Activated T-cell treated with anti-CD3 and anti-CD28 coated beads, Interleukin-2, amount 50 U/mL, for 1 hour (primary cell): ENCODE measurements around the gene OGDHL.
A peak's percentile ranks its signal among the peaks of the same experiment; 100 is the strongest.
"Not testable (repeated sequence)": the region's sequence is repeated elsewhere in the genome, so short reads cannot be mapped to it uniquely, and the experiment has no call there.

ENCODE experiments used
- DNase-seq: peaks from one replicate; pipeline ENCODE4 v3.0.0-alpha.2; 2020

OGDHL gene

DNA sequence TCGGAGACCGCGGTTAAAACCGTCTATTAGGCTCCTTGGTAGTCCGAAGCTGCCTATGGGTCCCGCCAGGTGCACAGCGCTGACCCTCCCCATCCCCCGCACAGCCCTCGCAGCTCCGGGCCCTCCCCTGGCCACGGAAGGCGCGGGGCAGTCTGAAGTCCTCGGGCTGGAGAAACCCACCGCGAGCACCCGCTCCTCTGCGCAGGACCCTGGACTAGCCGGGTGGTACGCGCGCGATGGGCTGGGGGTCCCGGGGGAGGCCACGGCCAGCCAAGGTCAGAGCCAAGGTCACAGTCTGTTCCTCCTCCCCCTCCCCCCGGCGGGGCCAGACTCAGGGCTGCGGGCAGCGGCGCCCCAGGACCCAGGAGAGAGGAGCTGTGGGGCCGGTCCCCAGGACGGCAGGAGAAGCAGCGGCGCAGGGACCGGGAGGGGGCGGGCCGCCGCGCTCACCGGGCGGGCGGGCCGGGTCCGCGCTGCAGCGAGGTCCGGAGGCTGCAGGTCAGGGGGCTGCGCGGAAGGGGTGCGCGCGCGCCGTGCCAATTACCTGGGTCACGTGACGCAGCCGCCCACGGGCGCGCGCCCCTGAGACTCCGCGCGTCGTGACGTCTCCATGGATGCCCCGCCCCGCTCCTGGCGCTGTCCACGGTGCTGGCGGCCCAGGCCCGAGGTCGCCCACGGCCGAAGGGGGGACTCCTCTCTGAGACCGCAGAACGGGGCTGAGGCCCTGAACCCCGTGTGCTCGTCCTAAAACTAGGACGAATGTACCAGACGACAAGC lies at the start of gene OGDHL:
OGDHL (minus strand) TSS at position 535 of the 777 bp plus-strand sequence. CDS start 3,731 bp downstream, outside the sequence.
- DNase-seq, result peak; percentile 37

DNA sequence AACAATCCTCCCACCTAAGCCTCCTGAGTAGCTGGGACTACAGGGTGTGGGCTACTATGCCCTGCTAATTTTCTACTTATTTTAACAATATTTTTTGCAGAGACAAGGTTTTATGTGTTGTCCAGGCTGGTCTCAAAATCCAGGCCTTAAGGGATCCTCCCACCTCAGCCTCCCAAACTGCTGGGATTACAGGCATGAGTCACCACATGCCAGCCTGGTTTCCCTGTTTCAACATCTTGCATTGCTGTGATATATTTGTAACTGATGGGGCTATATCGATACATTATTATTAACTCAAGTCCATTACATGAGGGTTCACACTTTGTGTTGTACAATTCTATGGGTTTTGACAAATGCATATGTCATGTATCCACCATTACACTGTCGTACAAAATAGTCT lies 41.9 kb upstream of the OGDHL start:
- DNase-seq, result no peak

DNA sequence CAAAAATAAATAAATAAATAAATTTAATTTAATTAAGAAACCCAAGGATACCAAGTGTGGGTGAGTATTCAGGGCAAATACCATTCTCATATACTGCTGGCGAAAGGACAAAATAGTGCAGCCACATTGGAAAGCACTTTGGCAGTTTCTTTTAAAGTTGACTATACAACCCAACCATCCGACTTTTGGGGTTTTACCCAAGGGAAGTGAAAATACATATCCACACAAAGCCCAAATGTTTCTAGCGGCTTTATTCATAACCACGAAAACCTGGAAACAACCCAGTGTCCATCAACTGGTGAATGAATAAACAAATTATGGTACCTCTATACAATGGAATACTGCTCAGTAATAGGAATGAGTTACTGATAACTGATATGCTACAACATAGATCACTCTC lies 36.2 kb upstream of the OGDHL start:
- DNase-seq, result no peak

DNA sequence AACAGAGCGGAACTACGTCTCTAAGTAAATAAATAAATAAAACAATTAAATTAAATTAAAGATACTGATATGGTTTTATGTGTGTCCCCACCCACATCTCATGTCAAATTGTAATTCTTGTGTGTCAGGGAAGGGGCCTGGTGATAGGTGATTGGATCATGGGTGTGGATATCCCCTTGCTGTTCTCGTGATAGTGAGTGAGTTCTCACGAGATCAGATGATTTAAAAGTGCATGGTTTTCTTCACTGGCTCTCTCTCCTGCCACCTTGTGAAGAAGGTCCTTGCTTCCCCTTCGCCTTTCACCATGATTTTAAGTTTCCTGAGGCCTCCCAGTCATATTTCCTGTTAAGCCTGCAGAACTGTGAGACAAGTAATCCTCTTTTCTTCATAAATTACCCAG lies 29.0 kb upstream of the OGDHL start:
- DNase-seq, result no peak

DNA sequence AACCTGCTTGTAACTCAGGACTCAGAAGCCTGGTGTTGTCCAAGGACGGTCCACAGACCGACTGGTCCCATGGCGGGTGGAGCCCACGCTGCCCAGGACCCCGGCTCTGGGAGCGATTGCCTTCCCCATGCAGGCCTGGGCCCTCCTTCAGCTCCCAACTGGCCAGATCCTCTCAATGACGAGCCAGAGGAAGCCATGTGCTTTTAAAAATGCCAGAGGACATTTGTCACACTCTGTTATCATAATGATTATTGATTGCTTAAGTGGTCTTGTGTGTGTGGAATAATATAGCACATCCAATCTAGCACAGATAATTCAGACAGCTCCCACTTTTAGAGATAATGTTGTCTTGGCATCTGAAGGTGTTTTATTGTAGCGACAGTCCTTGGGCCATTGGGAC lies 22.6 kb upstream of the OGDHL start:
- DNase-seq, result no peak

DNA sequence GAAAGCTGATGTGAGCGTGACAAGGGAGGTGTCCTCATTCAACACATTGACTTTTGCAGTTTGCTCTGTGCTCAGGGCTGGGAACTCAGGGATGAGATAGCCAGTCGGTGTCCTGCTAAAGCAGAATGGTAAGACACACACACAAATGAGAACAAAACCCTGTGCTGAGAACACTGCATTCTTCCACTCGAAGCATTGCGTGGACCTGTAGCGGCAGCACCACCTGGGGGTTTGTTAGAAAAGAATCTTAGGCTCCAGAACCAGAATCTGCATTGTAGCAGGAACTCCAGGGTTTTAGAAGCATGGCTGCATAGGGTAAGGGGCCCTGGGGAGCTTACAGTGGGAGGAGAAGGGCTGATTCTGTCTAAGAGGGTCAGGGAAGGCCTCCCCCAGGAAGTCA lies 21.5 kb upstream of the OGDHL start:
- no peak for DNase-seq

DNA sequence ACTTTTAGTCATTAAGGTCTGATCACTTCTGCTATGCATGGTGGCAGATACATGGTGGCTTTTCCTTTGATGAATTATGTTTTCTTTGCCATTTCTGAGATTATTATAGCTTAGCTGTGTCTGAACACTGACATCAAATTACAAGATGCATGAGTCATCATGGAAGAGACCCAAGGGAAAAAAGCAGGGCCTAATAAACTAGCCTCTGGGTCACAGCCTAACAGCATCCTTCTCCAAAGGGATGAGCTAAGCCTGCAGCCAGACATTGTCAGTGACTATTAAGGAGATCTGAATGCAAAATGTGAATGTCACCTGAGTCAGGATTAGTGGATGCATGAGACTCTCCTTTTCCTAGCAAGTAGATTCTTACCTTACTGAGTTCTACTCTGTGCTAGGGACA lies 19.1 kb upstream of the OGDHL start:
- no peak for DNase-seq

DNA sequence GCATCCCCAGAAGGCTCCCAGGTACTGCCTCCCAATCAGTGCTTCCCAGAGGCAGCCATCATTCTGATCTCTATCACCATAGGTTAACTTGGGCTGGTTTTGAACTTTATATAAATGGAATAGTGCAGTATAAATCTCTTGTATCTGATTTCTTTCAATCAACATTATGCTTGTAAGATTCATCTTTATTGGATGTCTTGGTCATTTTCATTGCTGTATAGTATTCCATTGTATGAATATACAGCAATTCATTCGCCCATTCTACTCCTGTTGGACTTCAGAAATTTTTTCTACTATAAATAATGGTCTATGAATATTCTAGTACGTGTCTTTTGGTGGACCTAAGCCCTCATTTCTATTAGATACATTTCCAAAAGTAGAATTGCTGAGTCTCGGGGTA lies 16.1 kb upstream of the OGDHL start:
- no peak for DNase-seq

DNA sequence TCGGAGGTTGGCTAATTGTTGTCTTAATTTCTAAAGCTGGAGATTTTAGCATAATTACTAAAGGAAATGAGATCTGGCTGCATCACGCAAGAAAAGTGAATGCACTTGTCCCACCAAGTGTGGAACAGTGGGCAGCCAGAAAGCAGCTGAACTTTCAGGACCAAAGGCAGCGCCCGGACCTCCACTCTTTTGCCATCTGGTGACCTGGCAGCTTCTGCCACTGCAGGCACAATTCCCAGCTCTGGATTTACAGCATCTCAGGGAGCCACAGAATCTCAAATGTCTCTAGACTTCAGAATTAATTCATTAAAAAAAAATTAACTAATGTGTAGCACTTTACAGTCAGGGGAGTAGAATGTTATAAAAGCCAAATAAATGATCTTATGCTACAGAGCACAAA lies 14.7 kb upstream of the OGDHL start:
- DNase-seq, result no peak

DNA sequence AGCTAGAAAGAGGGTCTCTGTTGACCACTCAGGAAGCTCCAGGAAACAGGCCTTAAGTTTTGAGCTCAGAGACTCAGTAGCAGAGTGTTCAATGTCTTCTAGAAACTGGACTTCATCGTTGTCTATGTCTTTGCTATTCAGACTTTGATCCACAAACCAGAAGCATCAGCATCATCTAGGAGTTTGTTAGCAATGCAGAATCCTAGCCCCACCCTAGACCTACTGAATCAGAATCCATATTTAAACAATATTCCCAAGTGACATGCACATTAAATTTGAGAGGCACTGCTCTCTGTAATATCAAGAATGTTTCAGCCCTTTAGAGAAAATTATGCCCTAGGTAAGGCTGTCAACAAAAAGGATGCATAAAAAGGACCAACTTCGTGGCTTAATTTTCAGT lies 12.9 kb upstream of the OGDHL start:
- DNase-seq, result no peak

DNA sequence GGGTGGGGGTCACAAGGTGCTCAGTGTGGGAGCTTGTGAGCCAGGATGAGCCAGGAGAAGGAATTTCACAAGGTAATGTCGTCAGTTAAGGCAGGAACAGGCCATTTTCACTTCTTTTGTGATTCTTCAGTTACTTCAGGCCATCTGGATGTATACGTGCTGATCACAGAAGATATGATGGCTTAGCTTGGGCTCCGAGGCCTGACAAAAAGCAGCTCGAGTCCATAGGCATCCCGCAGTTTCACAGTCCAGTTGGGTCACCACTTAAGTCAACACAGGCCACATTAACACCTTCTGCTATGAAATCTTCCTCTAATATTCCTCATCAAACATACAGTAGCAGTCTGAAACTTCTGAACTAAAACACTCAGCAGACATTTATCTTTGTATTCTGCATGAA lies 10.8 kb upstream of the OGDHL start:
- DNase-seq, result not testable (repeated sequence)

DNA sequence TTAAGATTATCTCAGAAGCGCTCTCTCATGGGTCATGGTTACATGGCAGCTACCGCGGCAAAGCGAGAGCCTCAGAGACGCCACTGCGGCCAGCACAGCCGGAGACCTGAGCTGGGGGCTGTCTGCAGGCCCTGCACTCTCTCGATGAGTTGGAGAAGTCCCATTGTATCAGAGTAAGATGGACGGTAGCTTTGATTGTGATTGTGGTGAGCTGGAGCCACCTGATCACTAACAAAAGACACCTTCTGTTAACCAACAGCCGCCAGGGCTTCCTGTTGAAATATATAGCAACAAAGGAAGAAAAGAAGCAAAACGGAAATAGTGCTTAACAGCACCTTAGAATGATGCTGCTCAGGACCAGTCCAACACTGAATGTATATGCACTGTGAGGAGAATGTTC lies 8.9 kb upstream of the OGDHL start:
- DNase-seq, result not testable (repeated sequence)

DNA sequence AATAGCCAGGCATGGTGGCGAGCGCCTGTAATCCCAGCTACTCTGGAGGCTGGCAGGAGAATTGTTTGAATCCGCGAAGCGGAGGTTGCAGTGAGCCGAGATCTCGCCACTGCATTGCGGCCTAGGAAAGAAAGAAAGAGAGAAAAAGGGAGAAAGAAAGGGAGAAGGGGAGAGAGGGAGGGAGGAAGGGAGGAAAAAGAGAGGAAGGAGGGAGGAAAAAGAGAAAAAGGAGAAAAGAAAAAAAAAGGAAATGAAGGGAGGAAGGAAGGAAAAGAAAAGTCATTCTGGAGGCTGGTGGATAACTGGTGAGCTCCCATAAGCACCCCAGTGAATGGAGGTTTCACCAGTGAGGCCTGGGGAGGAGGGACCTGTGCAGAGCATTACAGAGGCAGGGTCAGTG lies 7.6 kb upstream of the OGDHL start:
- no peak for DNase-seq

DNA sequence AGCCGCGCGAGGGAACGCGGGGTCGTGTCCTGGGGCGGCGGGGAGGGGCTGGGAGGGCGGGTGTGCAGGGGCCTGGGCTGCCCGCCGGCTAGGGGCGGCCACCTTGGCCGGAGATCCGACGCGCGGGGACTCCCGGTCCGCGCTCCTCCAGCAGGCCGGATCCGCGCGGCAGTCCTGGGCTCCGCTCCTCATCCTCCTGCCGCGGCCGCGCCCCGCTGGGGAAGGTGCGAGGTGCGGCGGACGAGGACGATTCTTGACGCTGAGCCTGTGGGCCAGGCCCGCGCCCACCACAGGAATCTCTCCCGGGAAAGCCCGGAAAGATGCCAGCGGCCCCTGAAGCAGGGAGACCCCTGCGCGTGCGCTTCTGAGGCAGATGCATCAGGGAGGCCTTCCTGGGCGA lies 6.6 kb upstream of the OGDHL start:
- no peak for DNase-seq

DNA sequence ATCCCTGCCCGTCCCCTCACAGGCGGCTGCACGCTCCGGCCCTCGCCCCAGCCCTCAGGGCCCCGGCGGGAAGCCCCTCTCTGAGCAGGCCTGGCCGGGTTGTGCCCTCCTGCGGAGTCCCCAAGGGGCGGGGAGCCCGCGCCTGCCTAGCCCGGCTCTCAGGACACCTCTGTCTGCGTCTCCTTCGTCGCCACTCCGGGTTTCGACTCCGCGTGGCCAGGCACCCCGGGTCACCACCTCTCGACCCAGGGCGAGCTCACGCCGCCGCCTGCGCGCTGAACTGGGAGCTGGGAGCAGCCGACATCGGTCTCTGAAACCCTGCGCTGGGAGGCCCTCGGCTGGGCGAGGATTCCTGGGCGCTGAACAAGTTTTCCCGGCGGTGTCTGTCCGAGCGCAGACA lies 6.2 kb upstream of the OGDHL start:
- no peak for DNase-seq

DNA sequence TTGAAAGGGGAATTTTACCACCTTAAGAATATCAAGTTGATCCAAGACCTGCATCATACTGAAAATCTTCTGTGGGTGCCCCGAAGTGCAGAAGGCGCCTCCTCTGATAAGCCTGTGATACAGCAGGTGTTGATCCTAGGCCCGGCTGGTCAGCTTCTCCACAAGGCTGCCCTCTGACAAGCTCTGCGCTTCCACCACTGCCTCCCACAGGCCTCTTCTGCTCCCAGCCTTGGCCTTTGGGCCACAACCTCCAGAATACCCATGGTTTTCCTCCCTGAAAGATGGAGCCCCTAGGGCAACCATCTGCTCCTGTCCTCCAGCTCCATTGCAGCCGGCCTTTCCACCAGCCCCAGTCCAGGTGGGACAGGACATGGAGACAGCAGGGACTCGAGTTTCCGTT lies 5.6 kb upstream of the OGDHL start:
- no peak for DNase-seq

DNA sequence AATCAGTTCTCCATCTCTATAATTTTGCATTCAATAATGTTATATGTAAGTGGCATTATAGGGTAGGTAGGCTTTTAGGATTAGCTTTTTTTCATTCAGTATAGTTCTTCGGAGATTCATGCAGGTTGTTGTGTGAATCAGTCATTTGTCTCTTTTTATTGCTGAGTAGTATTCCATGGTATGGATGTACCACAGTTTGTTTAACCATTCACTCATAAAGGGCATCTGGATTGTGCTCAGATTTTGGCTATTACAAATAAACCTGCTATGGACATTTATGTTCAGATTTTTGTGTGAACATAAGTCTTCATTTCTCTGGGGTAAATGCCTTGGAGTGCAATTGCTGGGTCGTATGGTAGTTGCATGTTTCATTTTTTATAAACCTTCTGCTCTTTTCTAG lies 4.4 kb upstream of the OGDHL start:
- no peak for DNase-seq

DNA sequence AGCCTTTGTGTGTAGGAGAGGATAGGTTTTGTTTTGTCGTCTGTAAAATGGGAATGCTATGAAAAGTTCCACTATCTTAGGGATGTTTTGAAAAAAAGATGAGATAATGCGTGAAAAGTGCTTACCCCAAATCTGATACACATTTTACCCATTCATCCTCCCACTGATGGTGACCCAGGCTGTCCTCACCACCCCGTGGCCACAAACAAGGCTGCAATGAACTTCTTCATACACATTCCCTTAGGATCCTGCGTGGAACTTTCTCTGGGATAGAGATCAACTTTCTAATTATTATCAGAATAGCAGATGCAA lies 399 bp upstream of the OGDHL start:
- no peak for DNase-seq

DNA sequence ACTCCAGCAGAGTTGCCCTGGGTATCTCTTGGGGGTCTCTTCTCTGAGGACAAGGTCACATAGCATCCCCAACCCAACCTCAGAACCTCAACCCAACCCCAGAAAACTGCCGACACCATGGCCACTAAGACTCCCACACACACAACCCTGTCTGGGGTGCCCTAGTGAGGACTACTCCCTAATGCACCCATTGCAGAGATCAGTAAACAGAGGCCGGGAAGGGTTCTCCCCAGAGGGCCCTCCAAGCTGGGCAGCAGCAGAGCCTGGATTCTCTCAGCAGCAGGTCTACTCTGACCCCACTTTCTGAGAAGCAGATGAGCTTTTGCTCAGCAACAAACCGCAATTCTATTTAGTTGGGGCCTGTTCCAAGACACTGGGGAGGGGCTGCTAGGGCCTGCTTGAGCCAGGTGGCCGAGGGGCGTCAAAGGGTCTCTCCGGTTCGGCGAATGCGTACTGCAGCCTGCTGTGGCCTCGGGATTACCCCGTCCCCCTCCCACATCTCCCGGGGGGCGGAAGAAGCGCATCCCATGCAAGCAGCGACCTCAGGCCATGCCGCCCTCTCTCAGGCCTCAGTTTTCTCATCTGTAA lies 828 bp downstream of the OGDHL start:
- DNase-seq, result no peak

DNA sequence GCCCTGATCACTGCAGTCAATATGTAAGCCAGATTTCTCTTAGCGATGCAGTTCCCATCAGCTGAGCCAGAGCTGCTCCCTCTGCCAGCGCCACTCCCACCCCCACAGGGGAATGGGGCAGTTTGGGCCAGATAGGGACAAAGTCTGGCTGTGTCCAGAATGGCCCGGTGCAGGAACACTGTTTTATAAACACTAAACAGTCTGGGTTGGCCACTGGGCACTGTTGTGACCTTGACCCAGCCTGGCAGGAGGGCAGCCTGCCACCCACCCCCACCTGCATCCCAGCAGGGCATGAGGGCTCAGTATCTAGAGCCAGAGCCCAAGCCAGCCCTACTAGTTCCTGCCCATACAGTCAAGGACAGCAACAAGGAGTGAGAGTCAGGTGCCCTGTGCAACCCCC lies 1.3 kb downstream of the OGDHL start:
- DNase-seq, result no peak

DNA sequence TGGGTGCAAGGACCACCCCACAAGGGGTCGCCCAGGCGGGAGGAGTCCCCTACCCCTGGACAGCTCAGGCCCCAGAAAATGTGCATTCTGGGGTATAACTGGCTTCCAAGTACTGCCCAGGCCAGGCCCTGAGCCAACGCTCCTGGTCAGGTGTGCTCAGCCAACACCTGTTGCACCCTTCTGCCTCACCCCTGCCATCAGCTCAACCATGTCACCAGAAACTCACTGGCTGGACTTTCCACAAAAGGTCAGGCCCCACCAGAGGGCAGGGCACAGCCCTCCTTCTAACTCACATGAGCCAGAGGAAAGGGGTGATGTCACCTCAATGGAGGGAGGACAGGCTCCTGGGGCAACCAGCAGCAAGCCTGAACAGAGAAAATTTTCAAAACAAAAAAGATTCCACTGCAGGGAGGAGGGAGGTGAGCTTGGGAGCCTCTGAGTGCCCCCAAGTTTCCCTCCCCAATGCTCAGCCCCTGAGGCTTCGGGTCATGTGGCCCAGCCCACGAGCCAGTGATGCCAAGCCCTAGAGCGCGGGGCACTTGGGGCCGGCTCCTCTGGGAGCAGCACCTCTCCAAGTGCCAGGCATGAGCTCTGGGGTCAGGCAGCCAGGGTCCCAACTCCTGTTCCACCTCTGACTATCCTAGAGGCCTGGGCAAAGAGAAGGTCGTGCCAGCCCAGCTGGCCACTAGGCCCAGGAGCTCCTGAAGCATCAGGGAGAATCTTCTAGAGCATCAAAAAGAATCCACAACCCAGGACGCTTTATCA lies 2.2 kb downstream of the OGDHL start:
- DNase-seq, result no peak

DNA sequence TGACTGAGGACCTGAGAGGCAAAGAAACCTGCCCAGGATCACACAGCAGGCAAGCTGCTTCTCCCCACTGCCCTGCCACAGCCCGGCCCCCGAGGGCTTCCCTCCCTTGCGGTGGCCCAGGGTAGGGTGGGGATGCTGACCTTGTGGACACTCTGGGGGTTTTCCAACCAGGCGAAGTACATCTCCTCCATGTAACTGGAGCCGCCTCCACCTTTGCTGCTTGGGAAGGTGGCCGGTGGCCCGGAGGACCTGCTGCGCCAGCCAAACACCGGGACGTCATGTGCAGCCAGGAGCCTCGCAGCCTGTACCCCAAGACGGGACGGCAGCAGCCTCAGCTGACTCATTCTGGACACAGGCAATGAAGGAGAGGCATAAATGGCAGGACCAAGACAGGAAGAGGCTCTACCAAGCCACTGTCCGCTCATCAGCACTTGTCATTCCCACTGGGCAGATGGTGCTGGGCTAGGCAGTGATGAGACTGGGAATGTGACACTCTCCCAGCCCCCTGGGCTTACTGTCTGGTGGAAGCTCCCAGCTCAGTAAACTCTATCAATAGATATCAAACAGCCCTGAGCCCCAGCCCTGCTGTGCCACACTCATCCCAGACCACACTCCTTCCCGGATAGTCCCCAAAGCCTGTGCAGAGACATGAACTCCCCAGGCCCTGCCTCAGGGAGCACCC lies 3.7 kb downstream of the OGDHL start:
- no peak for DNase-seq

DNA sequence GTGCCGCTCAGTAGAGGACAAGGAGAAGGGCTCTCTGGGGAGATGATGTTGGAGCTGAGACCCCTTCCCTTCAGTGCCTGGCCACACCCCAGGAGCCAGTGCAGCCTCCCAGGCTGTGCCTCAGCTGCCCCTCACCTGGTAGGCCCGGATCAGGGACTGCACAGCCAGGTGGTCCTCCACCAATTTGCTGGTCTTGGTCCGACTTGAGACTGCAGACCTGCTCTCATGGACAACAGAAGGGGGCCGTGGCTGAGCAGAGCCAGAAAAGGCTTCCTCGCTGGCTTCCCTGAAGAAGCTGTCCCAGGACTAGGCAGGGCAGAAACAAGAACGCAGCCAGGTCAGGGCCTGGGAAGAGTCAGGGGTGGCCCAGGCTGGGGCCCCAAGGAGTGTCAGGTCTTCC lies 5.5 kb downstream of the OGDHL start:
- DNase-seq, result no peak

DNA sequence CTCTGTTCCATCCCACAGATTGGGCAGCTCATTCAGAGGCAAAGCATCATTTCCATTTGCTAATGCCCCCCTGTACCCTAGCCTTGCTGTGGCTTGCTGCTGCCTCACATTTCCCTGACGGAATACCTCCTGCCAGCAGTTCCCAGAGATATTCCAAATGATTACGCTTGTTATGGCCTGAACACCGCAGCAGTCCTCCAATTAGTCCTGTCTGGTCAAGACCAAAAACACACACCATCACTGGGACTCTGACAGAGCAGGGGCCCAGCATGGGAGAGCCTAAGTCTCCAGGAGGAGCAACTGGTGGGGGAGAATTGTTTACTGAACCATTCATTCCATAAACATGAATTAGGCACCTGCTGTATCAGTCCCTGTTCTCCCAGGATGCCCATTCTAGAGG lies 6.1 kb downstream of the OGDHL start:
- DNase-seq, result no peak
